HEK293 (cell line): ENCODE measurements around the gene DCC.

Source experiments
- CTCF ChIA-PET: fragments of 350-600 bp; formaldehyde crosslinking; extraction: SDS; loops from one replicate; lab custom pipeline; 2021; ENCODE audit warnings: antibody characterized with exemption; lab: Yijun Ruan, JAX
- POLR2A ChIA-PET: fragments of 300-600 bp; formaldehyde crosslinking; extraction: SDS; loops from one replicate; lab custom pipeline; 2020; ENCODE audit warnings: antibody characterized with exemption, inconsistent platforms; lab: Yijun Ruan, JAX
- H3K27ac ChIP-seq: fragments of 200-500 bp; sonication (Bioruptor generic); 2 replicates; pipeline ENCODE4 v1.5.1; 2014; ENCODE audit warnings: low read depth, low read length, control low read depth, inconsistent platforms; ENCODE audit errors: extremely low read depth
- H3K36me3 ChIP-seq, 2 experiments: fragments of 200-500 bp in 1 of 2; sonication (Bioruptor generic) in 1 of 2; 1 replicate in 1 of 2; 2 replicates in 1 of 2; pipeline ENCODE4 v1.5.1; 2014 to 2017; ENCODE audit warnings: inconsistent platforms in 2 of 2, low read length in 2 of 2; ENCODE audit not compliant: control insufficient read depth in 2 of 2, insufficient read depth in 1 of 2
- H3K4me1 ChIP-seq: fragments of 200-500 bp; sonication (Bioruptor generic); 2 replicates; pipeline ENCODE4 v1.5.1; 2014; ENCODE audit warnings: mild to moderate bottlenecking, low read length, inconsistent platforms; ENCODE audit not compliant: control insufficient read depth, insufficient read depth
- H3K4me3 ChIP-seq: 2 replicates; pipeline ENCODE4 v1.5.1; 2011; ENCODE audit warnings: low read depth, mild to moderate bottlenecking, control low read depth, low read length, moderate library complexity
- H3K9me3 ChIP-seq: fragments of 200-500 bp; sonication (Bioruptor generic); 2 replicates; pipeline ENCODE4 v1.5.1; 2014; ENCODE audit warnings: low read depth, low read length, inconsistent platforms; ENCODE audit not compliant: control insufficient read depth, insufficient read depth
- EGR2 ChIP-seq: fragments of 450-650 bp; formaldehyde crosslinking; IDR thresholded peaks from 2 replicates; pipeline ENCODE4 v1.5.1; 2016; ENCODE audit warnings: low read depth, missing biosample characterization, missing genetic modification characterization
- HIC1 ChIP-seq: fragments of 450-650 bp; formaldehyde crosslinking; IDR thresholded peaks from 2 replicates; pipeline ENCODE4 v1.5.1; 2016; ENCODE audit warnings: missing biosample characterization, missing genetic modification characterization
- KLF16 ChIP-seq: fragments of 450-650 bp; formaldehyde crosslinking; IDR thresholded peaks from 2 replicates; pipeline ENCODE4 v1.5.1; 2017; ENCODE audit warnings: missing biosample characterization, missing genetic modification characterization
- KLF7 ChIP-seq: fragments of 450-650 bp; formaldehyde crosslinking; IDR thresholded peaks from 2 replicates; pipeline ENCODE4 v1.5.1; 2016; ENCODE audit warnings: missing biosample characterization, missing genetic modification characterization, borderline replicate concordance
- PRDM2 ChIP-seq: fragments of 450-650 bp; formaldehyde crosslinking; IDR thresholded peaks from 2 replicates; pipeline ENCODE4 v1.5.1; 2016; ENCODE audit warnings: missing biosample characterization, missing genetic modification characterization, borderline replicate concordance
- REST ChIP-seq: fragments of 450-650 bp; formaldehyde crosslinking; IDR thresholded peaks from 2 replicates; pipeline ENCODE4 v1.5.1; 2016; ENCODE audit warnings: missing biosample characterization, missing genetic modification characterization
- YY2 ChIP-seq: fragments of 450-650 bp; formaldehyde crosslinking; IDR thresholded peaks from 2 replicates; pipeline ENCODE4 v1.5.1; 2016; ENCODE audit warnings: missing biosample characterization, missing genetic modification characterization
- ZNF202 ChIP-seq: fragments of 450-650 bp; formaldehyde crosslinking; IDR thresholded peaks from 2 replicates; pipeline ENCODE4 v1.5.1; 2016; ENCODE audit warnings: missing biosample characterization, missing genetic modification characterization, borderline replicate concordance
- ZNF214 ChIP-seq: fragments of 450-650 bp; formaldehyde crosslinking; IDR thresholded peaks from 2 replicates; pipeline ENCODE4 v1.5.1; 2017; ENCODE audit warnings: missing biosample characterization, mild to moderate bottlenecking, missing genetic modification characterization, borderline replicate concordance
- ZNF223 ChIP-seq: fragments of 450-650 bp; formaldehyde crosslinking; IDR thresholded peaks from 2 replicates; pipeline ENCODE4 v1.5.1; 2016; ENCODE audit warnings: missing biosample characterization, missing genetic modification characterization
- ZNF26 ChIP-seq: fragments of 450-650 bp; formaldehyde crosslinking; IDR thresholded peaks from 2 replicates; pipeline ENCODE4 v1.5.1; 2016; ENCODE audit warnings: missing biosample characterization, missing genetic modification characterization
- ZNF394 ChIP-seq: fragments of 450-650 bp; formaldehyde crosslinking; IDR thresholded peaks from 2 replicates; pipeline ENCODE4 v1.5.1; 2016; ENCODE audit warnings: missing biosample characterization, missing genetic modification characterization, mild to moderate bottlenecking, moderate library complexity, borderline replicate concordance
- ZNF423 ChIP-seq: fragments of 450-650 bp; formaldehyde crosslinking; IDR thresholded peaks from 2 replicates; pipeline ENCODE4 v1.5.1; 2016; ENCODE audit warnings: missing biosample characterization, missing genetic modification characterization
- ZNF580 ChIP-seq: fragments of 450-650 bp; formaldehyde crosslinking; IDR thresholded peaks from 2 replicates; pipeline ENCODE4 v1.5.1; 2016; ENCODE audit warnings: missing biosample characterization, missing genetic modification characterization
- ZNF585B ChIP-seq: fragments of 450-650 bp; formaldehyde crosslinking; IDR thresholded peaks from 2 replicates; pipeline ENCODE4 v1.5.1; 2016; ENCODE audit warnings: missing biosample characterization, missing genetic modification characterization
- ZNF624 ChIP-seq: fragments of 450-650 bp; formaldehyde crosslinking; IDR thresholded peaks from 2 replicates; pipeline ENCODE4 v1.5.1; 2017; ENCODE audit warnings: missing biosample characterization, missing genetic modification characterization
- ZNF626 ChIP-seq: fragments of 450-650 bp; sonication (Bioruptor Pico); formaldehyde crosslinking; IDR thresholded peaks from 2 replicates; pipeline ENCODE4 v1.5.1; 2018; ENCODE audit warnings: missing biosample characterization, missing genetic modification characterization, inconsistent platforms
- ZNF76 ChIP-seq: fragments of 450-650 bp; formaldehyde crosslinking; IDR thresholded peaks from 2 replicates; pipeline ENCODE4; 2016; ENCODE audit warnings: low read depth, missing biosample characterization, missing genetic modification characterization, borderline replicate concordance
- ZSCAN5A ChIP-seq: fragments of 450-650 bp; formaldehyde crosslinking; IDR thresholded peaks from 2 replicates; pipeline ENCODE4 v1.5.1; 2016; ENCODE audit warnings: missing biosample characterization, missing genetic modification characterization

DCC gene

GRCh38 chr18:52370841-52371240 is 30.8 kb downstream of the DCC start:
- Histone ChIP-seq H3K27ac (no peak overlapping the region), H3K4me3 (no peak overlapping the region), H3K36me3 (no peaks in the 10 kb centered on the region), H3K4me1 (no peaks in the 10 kb centered on the region), H3K9me3 (no peaks in the 10 kb centered on the region)
- POLR2A ChIA-PET, result no interaction called here
- CTCF ChIA-PET, result no interaction called here
- no peak for TF ChIP-seq ZNF423 (tag by site-specific recombination)
- no peak for TF ChIP-seq ZNF626 (tag by site-specific recombination)
- TF ChIP-seq ZNF202 (tag by site-specific recombination), result no peak
- no peak for TF ChIP-seq ZNF585B
- TF ChIP-seq EGR2, result no peak
- TF ChIP-seq ZNF76, result no peak
- no peak for TF ChIP-seq ZSCAN5A
- no peak for TF ChIP-seq ZNF624 (tag by site-specific recombination)
- no peak for TF ChIP-seq KLF16 (tag by site-specific recombination)
- no peak for TF ChIP-seq ZNF223 (tag by site-specific recombination)
- no peak for TF ChIP-seq YY2
- no peak for TF ChIP-seq PRDM2 (tag by site-specific recombination)
- TF ChIP-seq ZNF394 (tag by site-specific recombination), result no peak
- no peak for TF ChIP-seq ZNF580 (tag by site-specific recombination)
- no peak for TF ChIP-seq REST (tag by site-specific recombination)
- TF ChIP-seq ZNF26 (tag by site-specific recombination), result no peak
- TF ChIP-seq ZNF214 (tag by site-specific recombination), result no peak
- no peak for TF ChIP-seq KLF7 (tag by site-specific recombination)
- TF ChIP-seq HIC1 (tag by site-specific recombination), result no peak
- TF ChIP-seq, all 188 proteins: peak for 0
